Liver (tissue), 9 donors: ENCODE results near the gene PHGDH. TPM values are rescaled to one million over a fixed set of nuclear protein-coding genes. Genes with fewer than 3 reads are reported as not detected.

Experiments used
- DNase-seq: peaks from one replicate; pipeline ENCODE4 v3.0.0-alpha.2; 2017; ENCODE audit warnings: low spot score
- H3K27ac ChIP-seq, 2 donors: one replicate each; pipeline ENCODE4 v1.7.0; 2013; ENCODE audit warnings: inconsistent platforms in 2 of 2, low read length in 2 of 2, control low read depth in 1 of 2, low read depth in 1 of 2, mild to moderate bottlenecking in 1 of 2
- H3K27me3 ChIP-seq, 4 donors: one replicate each; pipeline versions ENCODE4 v1.6.1 to v1.7.0; 2013; ENCODE audit warnings: low read length in 3 of 4, inconsistent platforms in 1 of 4, mild to moderate bottlenecking in 1 of 4, moderate library complexity in 1 of 4; ENCODE audit not compliant: control insufficient read depth in 4 of 4, insufficient read depth in 4 of 4
- H3K36me3 ChIP-seq, 4 donors: one replicate each; pipeline versions ENCODE4 v1.6.1 to v1.7.0; 2013; ENCODE audit warnings: low read length in 3 of 4, mild to moderate bottlenecking in 3 of 4, low read depth in 1 of 4, moderate library complexity in 1 of 4; ENCODE audit not compliant: control insufficient read depth in 4 of 4, insufficient read depth in 3 of 4
- H3K4me1 ChIP-seq, 4 donors: one replicate each; pipeline versions ENCODE4 v1.6.1 to v1.7.0; 2013; ENCODE audit warnings: low read length in 3 of 4, mild to moderate bottlenecking in 3 of 4, moderate library complexity in 1 of 4; ENCODE audit not compliant: control insufficient read depth in 4 of 4, insufficient read depth in 4 of 4
- H3K4me3 ChIP-seq, 3 donors: one replicate each; pipeline versions ENCODE4 v1.6.1 to v1.7.0; 2013; ENCODE audit warnings: low read length in 3 of 3, control low read depth in 1 of 3, low read depth in 1 of 3, mild to moderate bottlenecking in 1 of 3
- H3K9ac ChIP-seq, 2 donors: one replicate each; pipeline ENCODE4 v1.7.0; 2013; ENCODE audit warnings: low read length in 2 of 2, mild to moderate bottlenecking in 2 of 2, moderate library complexity in 2 of 2, control low read depth in 1 of 2, low read depth in 1 of 2
- H3K9me3 ChIP-seq, 4 donors: one replicate each; pipeline versions ENCODE4 v1.6.1 to v1.7.0; 2013; ENCODE audit warnings: low read length in 3 of 4; ENCODE audit not compliant: control insufficient read depth in 4 of 4
- ATF3 ChIP-seq: IDR thresholded peaks from 2 replicates; pipeline ENCODE4 v1.6.1; 2016; ENCODE audit warnings: antibody characterized with exemption
- CTCF ChIP-seq: fragments of 150-350 bp; IDR thresholded peaks from 2 replicates; pipeline ENCODE4 v1.5.1; 2017; ENCODE audit warnings: improper control_type of control experiment, low read depth, low read length; ENCODE audit not compliant: missing input control
- EGR1 ChIP-seq, 2 donors: IDR thresholded peaks; 2 replicates each; pipeline ENCODE4 v1.6.1; 2016 to 2018; ENCODE audit warnings: antibody characterized with exemption in 2 of 2, low read depth in 2 of 2
- FOXA1 ChIP-seq: IDR thresholded peaks from 2 replicates; pipeline ENCODE4 v1.6.1; 2016; ENCODE audit warnings: antibody characterized with exemption
- FOXA2 ChIP-seq: IDR thresholded peaks from 2 replicates; pipeline ENCODE4 v1.6.1; 2016; ENCODE audit warnings: antibody characterized with exemption
- GABPA ChIP-seq, 2 donors: IDR thresholded peaks in 1 of 2; conservative IDR thresholded peaks in 1 of 2; 2 replicates each; pipeline ENCODE4 v1.6.1; 2016; ENCODE audit warnings: antibody characterized with exemption in 2 of 2, mild to moderate bottlenecking in 1 of 2, moderate library complexity in 1 of 2
- HNF4A ChIP-seq, 2 donors: conservative IDR thresholded peaks; 2 replicates each; pipeline ENCODE4 v1.6.1; 2016; ENCODE audit warnings: antibody characterized with exemption in 2 of 2, mild to moderate bottlenecking in 2 of 2
- HNF4G ChIP-seq: IDR thresholded peaks from 2 replicates; pipeline ENCODE4 v1.6.1; 2016; ENCODE audit warnings: antibody characterized with exemption
- JUND ChIP-seq, 2 donors: IDR thresholded peaks; 2 replicates each; pipeline ENCODE4 v1.6.1; 2016; ENCODE audit warnings: antibody characterized with exemption in 2 of 2
- MAX ChIP-seq: IDR thresholded peaks from 2 replicates; pipeline ENCODE4 v1.6.1; 2016; ENCODE audit warnings: antibody characterized with exemption
- NR2F2 ChIP-seq: IDR thresholded peaks from 2 replicates; pipeline ENCODE4 v1.6.1; 2016; ENCODE audit warnings: antibody characterized with exemption
- RAD21 ChIP-seq, 2 donors: IDR thresholded peaks; 2 replicates each; pipeline ENCODE4 v1.6.1; 2016; ENCODE audit warnings: antibody characterized with exemption in 2 of 2, mild to moderate bottlenecking in 2 of 2
- REST ChIP-seq: IDR thresholded peaks from 2 replicates; pipeline ENCODE4 v1.6.1; 2016; ENCODE audit warnings: antibody characterized with exemption, mild to moderate bottlenecking
- RXRA ChIP-seq, 2 donors: IDR thresholded peaks; 2 replicates each; pipeline ENCODE4 v1.6.1; 2017 to 2018; ENCODE audit warnings: antibody characterized with exemption in 2 of 2, mild to moderate bottlenecking in 1 of 2
- SP1 ChIP-seq: IDR thresholded peaks from 2 replicates; pipeline ENCODE4 v1.6.1; 2018; ENCODE audit warnings: antibody characterized with exemption, mild to moderate bottlenecking
- TAF1 ChIP-seq: conservative IDR thresholded peaks from 2 replicates; pipeline ENCODE4 v1.6.1; 2016; ENCODE audit warnings: antibody characterized with exemption, mild to moderate bottlenecking
- YY1 ChIP-seq: IDR thresholded peaks from 2 replicates; pipeline ENCODE4 v1.6.1; 2016; ENCODE audit warnings: antibody characterized with exemption, mild to moderate bottlenecking
- WGBS: extraction: QIAGEN DNeasy Blood & Tissue Kit; methylation state at CpG from one replicate; pipeline ENCODE4 v1.1.7; 2013; 5-methylcytosine and 5-hydroxymethylcytosine counted together
- polyA plus RNA-seq, 2 donors: library from polyadenylated mRNA; stranded (reverse) in 1 of 2; unstranded in 1 of 2; fragments of 200-250 nt in 1 of 2; fragments of >200 nt in 1 of 2; fragmentation: Nextera tagmentation in 1 of 2; extraction: Ambion mirVana in 1 of 2; gene quantifications; one replicate each; pipeline versions ENCODE4 v1.2.1 to v1.2.3, GENCODE V29; 2013 to 2015
- total RNA-seq, 2 donors: library from RNA; depleted of rRNA; stranded (reverse); fragments of >200 nt; gene quantifications; one replicate each; pipeline ENCODE4 v1.2.3, GENCODE V29; 2014
- donor health status: healthy.
- donor health status: healthy.
- donor health status: healthy.
- donor health status: healthy.
- donor health status: healthy.

The PHGDH gene
- total and polyA plus RNA-seq, 4 donors, result 48.0 to 178 (median 80.5) TPM

GRCh38 chr1:119781434-119782210 lies 69.9 kb downstream of the PHGDH start:
- peak overlapping the region in 1 of 2 donors; percentile 7 for H3K9ac ChIP-seq
- TF ChIP-seq MAX (no peak), REST (no peak), CTCF (peak; percentile 22), YY1 (peak; percentile 43), EGR1 (IDR thresholded peaks at IDR 0.05; ENCODE audit: low read depth in 2 of 2) (no peak), RAD21 (IDR thresholded peaks at IDR 0.05) (peak; percentile 32 to 52), JUND (IDR thresholded peaks at IDR 0.05) (peak in 1 of 2 donors; percentile 16), NR2F2 (no peak), HNF4A (conservative IDR thresholded peaks at IDR 0.05) (peak; percentile 38 to 74), SP1 (peak; percentile 41), FOXA2 (no peak), FOXA1 (no peak), HNF4G (no peak), ATF3 (peak; percentile 33), RXRA (IDR thresholded peaks at IDR 0.05) (peak; percentile 37 to 73), TAF1 (no peak)
- peak overlapping the region; percentile 85 for H3K27ac ChIP-seq
- H3K27me3 ChIP-seq, result no peaks in the 10 kb centered on the region
- DNase-seq, result no peak
- H3K4me1 ChIP-seq, result peaks cover 10 to 69% (median 61%) of the 10 kb centered on the region in 4 donors
- no peak overlapping the region for H3K4me3 ChIP-seq
- H3K9me3 ChIP-seq, result no peaks in the 10 kb centered on the region
- 61% methylated on average over 11 of the region's 11 CpGs for WGBS
- no peaks in the 10 kb centered on the region for H3K36me3 ChIP-seq

- Histone ChIP-seq H3K4me3 (no peak overlapping the region), H3K27ac (peak overlapping the region; percentile 79 to 84), H3K9ac (no peak overlapping the region), H3K36me3 (no peaks in the 10 kb centered on the region), H3K9me3 (no peaks in the 10 kb centered on the region), H3K4me1 (peaks cover 10 to 75% (median 66%) of the 10 kb centered on the region in 4 donors), H3K27me3 (no peaks in the 10 kb centered on the region)
- no peak for DNase-seq
- 79% methylated on average over 7 of the region's 7 CpGs for WGBS
- no peak for TF ChIP-seq GABPA (IDR thresholded peaks at IDR 0.05 in 1 of 2, conservative IDR thresholded peaks at IDR 0.05 in 1 of 2)
- no peak for TF ChIP-seq RAD21 (IDR thresholded peaks at IDR 0.05)
- no peak for TF ChIP-seq YY1
- TF ChIP-seq HNF4G, result no peak
- TF ChIP-seq MAX, result no peak
- no peak for TF ChIP-seq REST
- no peak for TF ChIP-seq EGR1 (IDR thresholded peaks at IDR 0.05; ENCODE audit: low read depth in 2 of 2)
- no peak for TF ChIP-seq ATF3
- TF ChIP-seq HNF4A (conservative IDR thresholded peaks at IDR 0.05), result no peak
- no peak for TF ChIP-seq FOXA2
- no peak for TF ChIP-seq RXRA (IDR thresholded peaks at IDR 0.05)
- no peak for TF ChIP-seq SP1
- TF ChIP-seq JUND (IDR thresholded peaks at IDR 0.05), result no peak
Measured at GRCh38 chr1:119782631-119783325, 71.0 kb downstream of the PHGDH start.
